ENCODE measurements around the gene SLC27A2.

SLC27A2 gene

GRCh38 chr15:50248994-50249582 is 67.1 kb downstream of the SLC27A2 start:
- no peak for FAIRE-seq
- TF ChIP-seq POLR2A (IDR thresholded peaks at IDR 0.05; ENCODE audit: low read depth, low read length) = no peak
- DNase-seq (ENCODE audit: insufficient read length, low spot score) = no peak

- FAIRE-seq (no peak), DNase-seq (ENCODE audit: insufficient read length, low spot score) (no peak)
- TF ChIP-seq POLR2A (IDR thresholded peaks at IDR 0.05; ENCODE audit: low read depth, low read length) = no peak
Observed at GRCh38 chr15:50249704-50250103, 67.7 kb downstream of the SLC27A2 start.

GRCh38 chr15:50250760-50251394 is 68.9 kb downstream of the SLC27A2 start:
- no peak for FAIRE-seq
- no peak for TF ChIP-seq POLR2A (IDR thresholded peaks at IDR 0.05; ENCODE audit: low read depth, low read length)
- no peak for DNase-seq (ENCODE audit: insufficient read length, low spot score)

- FAIRE-seq = no peak
Observed at GRCh38 chr15:50251638-50252182, 69.7 kb downstream of the SLC27A2 start.

GRCh38 chr15:50252556-50252955 is 70.6 kb downstream of the SLC27A2 start:
- FAIRE-seq (no peak), DNase-seq (ENCODE audit: insufficient read length, low spot score) (no peak)
- TF ChIP-seq POLR2A (IDR thresholded peaks at IDR 0.05; ENCODE audit: low read depth, low read length) = no peak

More at GRCh38 chr15:50251638-50252182, 69.7 kb downstream of the SLC27A2 start:
- TF ChIP-seq POLR2A (IDR thresholded peaks at IDR 0.05; ENCODE audit: low read depth, low read length) = no peak
- DNase-seq (ENCODE audit: insufficient read length, low spot score) = no peak

GRCh38 chr15:50256188-50257041 is 74.4 kb downstream of the SLC27A2 start:
- FAIRE-seq = no peak
- DNase-seq (ENCODE audit: insufficient read length, low spot score) = no peak
- TF ChIP-seq POLR2A (IDR thresholded peaks at IDR 0.05; ENCODE audit: low read depth, low read length) = no peak

GRCh38 chr15:50257332-50257731 is 75.3 kb downstream of the SLC27A2 start:
- FAIRE-seq (no peak), DNase-seq (ENCODE audit: insufficient read length, low spot score) (no peak)
- no peak for TF ChIP-seq POLR2A (IDR thresholded peaks at IDR 0.05; ENCODE audit: low read depth, low read length)

- DNase-seq (ENCODE audit: insufficient read length, low spot score) = no peak
Observed at GRCh38 chr15:50257924-50258323, 75.9 kb downstream of the SLC27A2 start.

GRCh38 chr15:50259276-50259675 is 77.3 kb downstream of the SLC27A2 start:
- FAIRE-seq (no peak), DNase-seq (ENCODE audit: insufficient read length, low spot score) (no peak)

More at GRCh38 chr15:50257924-50258323, 75.9 kb downstream of the SLC27A2 start:
- no peak for TF ChIP-seq POLR2A (IDR thresholded peaks at IDR 0.05; ENCODE audit: low read depth, low read length)
- no peak for FAIRE-seq

GRCh38 chr15:50260969-50261496 is 79.0 kb downstream of the SLC27A2 start:
- no peak for DNase-seq (ENCODE audit: insufficient read length, low spot score)
- FAIRE-seq = no peak
- TF ChIP-seq POLR2A (IDR thresholded peaks at IDR 0.05; ENCODE audit: low read depth, low read length) = no peak

More at GRCh38 chr15:50259276-50259675, 77.3 kb downstream of the SLC27A2 start:
- no peak for TF ChIP-seq POLR2A (IDR thresholded peaks at IDR 0.05; ENCODE audit: low read depth, low read length)

- FAIRE-seq = no peak
- no peak for TF ChIP-seq POLR2A (IDR thresholded peaks at IDR 0.05; ENCODE audit: low read depth, low read length)
- no peak for DNase-seq (ENCODE audit: insufficient read length, low spot score)
Observed at GRCh38 chr15:50261981-50262380, 80.0 kb downstream of the SLC27A2 start.

- TF ChIP-seq POLR2A (IDR thresholded peaks at IDR 0.05; ENCODE audit: low read depth, low read length) = no peak
- no peak for FAIRE-seq
- no peak for DNase-seq (ENCODE audit: insufficient read length, low spot score)
Observed at GRCh38 chr15:50262533-50262932, 80.5 kb downstream of the SLC27A2 start.

GRCh38 chr15:50265620-50266019 is 83.6 kb downstream of the SLC27A2 start, which contains the start of gene HDC:
Gene HDC (minus strand): TSS chr15:50265726. CDS start chr15:50265623, 103 bp downstream.
- TF ChIP-seq POLR2A (IDR thresholded peaks at IDR 0.05; ENCODE audit: low read depth, low read length) = no peak
- FAIRE-seq (no peak), DNase-seq (ENCODE audit: insufficient read length, low spot score) (no peak)

GRCh38 chr15:50267577-50267976 is 85.6 kb downstream of the SLC27A2 start:
- TF ChIP-seq POLR2A (IDR thresholded peaks at IDR 0.05; ENCODE audit: low read depth, low read length) = no peak
- no peak for FAIRE-seq

More at GRCh38 chr15:50267577-50267976, 85.6 kb downstream of the SLC27A2 start:
- no peak for DNase-seq (ENCODE audit: insufficient read length, low spot score)

All from H54 (cell line).